ENCODE measurements around the gene PCCA.

GRCh38 chr13:100459747-100460146 is 370.9 kb downstream of the PCCA start:
- TF ChIP-seq REST (IDR thresholded peaks at IDR 0.05; ENCODE audit: low read depth, low read length) (no peak), TEAD4 (IDR thresholded peaks at IDR 0.05; ENCODE audit: borderline replicate concordance, insufficient read depth) (no peak), CTCF (IDR thresholded peaks at IDR 0.05) (no peak), POLR2AphosphoS5 (IDR thresholded peaks at IDR 0.05; ENCODE audit: low read depth, low read length) (no peak), SIN3A (IDR thresholded peaks at IDR 0.05; ENCODE audit: borderline replicate concordance, low read depth, low read length) (no peak), MAX (IDR thresholded peaks at IDR 0.05; ENCODE audit: low read depth) (no peak), JUND (IDR thresholded peaks at IDR 0.05) (no peak)
